Caco-2 (cell line): Measurements from ENCODE around the gene USP34. TPM values are rescaled to one million over a fixed set of nuclear protein-coding genes. Genes with fewer than 3 reads are reported as not detected.

ENCODE experiments used
- BruUV-seq: library from RNA; stranded (reverse); fragments of 400-500 nt; replicated peaks from 2 replicates; lab custom pipeline; 2021; lab: Mats Ljungman, UMichigan
- CTCF ChIA-PET: fragments of 300-600 bp; sonication (Branson Sonifier 250); formaldehyde crosslinking; loops from one replicate; lab custom pipeline; 2022; ENCODE audit warnings: antibody characterized with exemption; lab: Charles Lee
- POLR2A ChIA-PET: fragments of 300-600 bp; sonication (Branson Sonifier 250); formaldehyde crosslinking; loops from one replicate; lab custom pipeline; 2022; ENCODE audit warnings: antibody characterized with exemption; lab: Charles Lee
- DNase-seq, 2 experiments: peaks; one replicate each; pipeline versions ENCODE4 v3.0.0 to v3.0.0-alpha.2; 2020 to 2022
- H3K27me3 ChIP-seq: replicated peaks from 2 replicates; pipeline ENCODE4 v1.6.0; 2011; ENCODE audit warnings: low read length; ENCODE audit not compliant: control insufficient read depth, insufficient read depth
- H3K36me3 ChIP-seq: 2 replicates; pipeline ENCODE4 v1.5.1; 2011; ENCODE audit warnings: low read length; ENCODE audit not compliant: control insufficient read depth, insufficient read depth
- H3K4me1 ChIP-seq: fragments of 250-450 bp; sonication (Bioruptor Pico); 2 replicates; pipeline ENCODE4 v1.5.1; 2020; ENCODE audit warnings: mild to moderate bottlenecking
- H3K4me3 ChIP-seq: 2 replicates; pipeline ENCODE4 v1.5.1; 2011; ENCODE audit warnings: low read depth, mild to moderate bottlenecking, control low read depth, low read length
- H3K9me3 ChIP-seq: fragments of 250-450 bp; sonication (Bioruptor Pico); 2 replicates; pipeline ENCODE4 v1.5.1; 2020; ENCODE audit warnings: mild to moderate bottlenecking, moderate library complexity
- H3K27ac Mint-ChIP-seq: one replicate; pipeline ENCODE4 v1.8.0; 2022; ENCODE audit warnings: mixed read lengths; ENCODE audit not compliant: unreplicated experiment
- H3K27me3 Mint-ChIP-seq: one replicate; pipeline ENCODE4 v1.8.0; 2022; ENCODE audit warnings: mixed read lengths; ENCODE audit not compliant: insufficient read depth, unreplicated experiment
- H3K36me3 Mint-ChIP-seq: one replicate; pipeline ENCODE4 v1.8.0; 2022; ENCODE audit warnings: mild to moderate bottlenecking, mixed read lengths; ENCODE audit not compliant: insufficient read depth, unreplicated experiment
- H3K4me1 Mint-ChIP-seq: one replicate; pipeline ENCODE4 v1.8.0; 2022; ENCODE audit warnings: low read depth, mixed read lengths; ENCODE audit not compliant: unreplicated experiment
- H3K4me3 Mint-ChIP-seq: one replicate; pipeline ENCODE4 v1.8.0; 2022; ENCODE audit warnings: mild to moderate bottlenecking, moderate library complexity, mixed read lengths; ENCODE audit not compliant: unreplicated experiment
- H3K9me3 Mint-ChIP-seq: one replicate; pipeline ENCODE4 v1.8.0; 2022; ENCODE audit warnings: mixed read lengths; ENCODE audit not compliant: unreplicated experiment
- CTCF ChIP-seq, 2 experiments: fragments of 200-600 bp in 1 of 2; IDR thresholded peaks; 1 replicate in 1 of 2; 2 replicates in 1 of 2; pipeline versions ENCODE4 v1.5.1 to v1.8.0; 2011 to 2022; ENCODE audit warnings: antibody characterized with exemption in 1 of 2, control low read depth in 1 of 2, inconsistent platforms in 1 of 2, low read depth in 1 of 2, low read length in 1 of 2, mild to moderate bottlenecking in 1 of 2, moderate library complexity in 1 of 2; ENCODE audit not compliant: insufficient read depth in 1 of 2, severe bottlenecking in 1 of 2, unreplicated experiment in 1 of 2
- intact Hi-C: fragments of 100-400 bp; cut with micrococcal nuclease; formaldehyde crosslinking; loops from one replicate; pipeline ENCODE4 v1.10.0; 2022; ENCODE audit not compliant: unreplicated experiment
- total RNA-seq: library from RNA; stranded (reverse); gene quantifications from 2 replicates; pipeline ENCODE4 v1.2.3, GENCODE V29; 2022

The USP34 gene
- total RNA-seq, 1 experiment from 2014 or later, result 100 TPM

- Histone ChIP-seq H3K4me1 (peaks cover 5% of the 10 kb centered on the region), H3K4me3 (no peak overlapping the region), H3K27me3 (no peaks in the 10 kb centered on the region), H3K9me3 (no peaks in the 10 kb centered on the region), H3K36me3 (peaks cover 2% of the 10 kb centered on the region; the same call in 1 of the 2 replicates)
- no peaks in the 10 kb centered on the region for H3K9me3 Mint-ChIP-seq
- intact Hi-C loops, result no loop called here
- ChIA-PET CTCF (no interaction called here), POLR2A (no interaction called here)
- TF ChIP-seq CTCF (IDR thresholded peaks at IDR 0.05; ENCODE audit: insufficient read depth in 1 of 2, low read depth in 1 of 2, low read length in 1 of 2, severe bottlenecking in 1 of 2, unreplicated experiment in 1 of 2), result no peak
- BruUV-seq, result no TSS peak
- no peak for DNase-seq
- H3K27ac Mint-ChIP-seq, result no peak overlapping the region
- peaks cover 31% of the 10 kb centered on the region for H3K36me3 Mint-ChIP-seq
- no peaks in the 10 kb centered on the region for H3K27me3 Mint-ChIP-seq
- peaks cover 24% of the 10 kb centered on the region for H3K4me1 Mint-ChIP-seq
- H3K4me3 Mint-ChIP-seq, result no peak overlapping the region
Measured at GRCh38 chr2:61443342-61444041, 27.4 kb downstream of the USP34 start.

- POLR2A ChIA-PET, result no interaction called here
Measured at GRCh38 chr2:61439241-61440002, 31.5 kb downstream of the USP34 start.

More at GRCh38 chr2:61439241-61440002, 31.5 kb downstream of the USP34 start:
- Histone ChIP-seq H3K4me3 (no peak overlapping the region), H3K9me3 (no peaks in the 10 kb centered on the region), H3K4me1 (peaks cover 11% of the 10 kb centered on the region), H3K36me3 (peaks cover 2% of the 10 kb centered on the region; the same call in 1 of the 2 replicates), H3K27me3 (no peaks in the 10 kb centered on the region; the same call in 1 of the 2 replicates)
- peaks cover 11% of the 10 kb centered on the region for H3K36me3 Mint-ChIP-seq
- CTCF ChIA-PET, result no interaction called here
- no peaks in the 10 kb centered on the region for H3K9me3 Mint-ChIP-seq
- BruUV-seq, result no TSS peak
- peaks cover 43% of the 10 kb centered on the region for H3K4me1 Mint-ChIP-seq
- H3K4me3 Mint-ChIP-seq, result no peak overlapping the region
- no peak overlapping the region for H3K27ac Mint-ChIP-seq
- no peaks in the 10 kb centered on the region for H3K27me3 Mint-ChIP-seq
- DNase-seq, result no peak
- intact Hi-C loops, result no loop called here
- no peak for TF ChIP-seq CTCF (IDR thresholded peaks at IDR 0.05; ENCODE audit: insufficient read depth in 1 of 2, low read depth in 1 of 2, low read length in 1 of 2, severe bottlenecking in 1 of 2, unreplicated experiment in 1 of 2)
